ENCODE results near the gene TMEM43.

Gene TMEM43

GRCh38 chr3:14152963-14153355, 28.1 kb downstream of the TMEM43 start:
- no peak for DNase-seq

GRCh38 chr3:14153663-14154062, 28.8 kb downstream of the TMEM43 start:
- DNase-seq = no peak

- no peak for DNase-seq
These were observed 29.4 kb downstream of the TMEM43 start for GRCh38 chr3:14154276-14154675.

DNA sequence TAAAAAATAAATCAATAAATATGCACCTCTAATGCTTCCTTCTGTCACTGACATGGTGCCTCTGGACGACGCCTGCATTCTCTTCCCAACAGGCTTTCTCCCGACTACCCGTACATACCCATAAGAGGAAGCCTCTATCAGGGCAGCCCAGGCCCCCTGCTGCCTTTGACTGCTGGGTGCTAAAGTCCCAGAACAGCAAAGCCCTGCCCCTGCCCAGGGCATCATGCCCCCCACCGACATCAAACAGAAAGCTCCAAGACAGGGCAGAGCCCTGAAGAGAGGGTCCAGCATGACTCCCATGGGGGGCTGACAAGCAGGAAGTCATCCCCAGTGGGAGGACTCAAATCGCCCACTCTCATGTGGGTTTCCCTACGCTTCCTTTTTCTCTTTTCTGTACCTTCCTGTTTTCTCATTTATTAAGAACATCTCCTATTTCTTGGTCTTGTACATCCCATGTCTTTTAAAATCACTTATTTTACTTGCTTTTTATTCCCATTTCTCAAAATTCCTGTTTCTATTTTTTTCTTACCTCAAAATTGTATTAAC, 30.1 kb downstream of the TMEM43 start:
- no peak for DNase-seq

GRCh38 chr3:14156201-14156600, 31.3 kb downstream of the TMEM43 start:
- DNase-seq = no peak

DNA sequence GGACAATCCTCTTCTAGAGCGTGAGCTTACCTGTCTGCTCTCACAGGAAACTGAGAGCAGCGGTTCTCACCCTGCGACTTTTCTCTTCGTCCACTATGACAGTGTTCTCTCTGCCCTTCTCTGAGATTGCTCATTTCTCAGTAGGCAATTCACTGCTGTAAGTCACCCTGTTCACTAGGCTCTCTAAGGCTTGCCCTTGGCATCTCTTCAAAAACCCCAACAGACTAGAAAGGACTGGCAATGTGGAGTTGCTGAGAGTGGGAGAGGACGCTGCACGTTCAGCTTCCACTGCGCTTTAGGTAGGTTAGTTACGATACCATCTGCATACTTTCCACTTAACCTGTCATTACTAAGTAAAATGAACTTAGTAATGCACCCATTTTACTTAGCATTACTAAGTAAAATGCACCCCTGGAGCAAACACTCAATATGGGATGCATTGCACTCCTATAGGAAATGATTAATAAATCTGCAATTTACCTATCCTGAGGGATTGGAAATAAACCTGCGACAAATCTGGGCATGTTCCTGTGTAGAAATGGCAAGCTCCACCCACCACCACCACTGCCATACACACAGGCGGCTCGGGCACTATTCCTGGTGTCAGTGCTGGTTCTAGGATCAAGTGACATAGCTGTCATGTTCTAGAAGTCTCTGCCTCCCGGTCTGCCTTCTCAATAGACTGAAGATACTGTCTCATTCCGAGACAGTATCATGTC, 32.1 kb downstream of the TMEM43 start:
- DNase-seq = no peak

DNA sequence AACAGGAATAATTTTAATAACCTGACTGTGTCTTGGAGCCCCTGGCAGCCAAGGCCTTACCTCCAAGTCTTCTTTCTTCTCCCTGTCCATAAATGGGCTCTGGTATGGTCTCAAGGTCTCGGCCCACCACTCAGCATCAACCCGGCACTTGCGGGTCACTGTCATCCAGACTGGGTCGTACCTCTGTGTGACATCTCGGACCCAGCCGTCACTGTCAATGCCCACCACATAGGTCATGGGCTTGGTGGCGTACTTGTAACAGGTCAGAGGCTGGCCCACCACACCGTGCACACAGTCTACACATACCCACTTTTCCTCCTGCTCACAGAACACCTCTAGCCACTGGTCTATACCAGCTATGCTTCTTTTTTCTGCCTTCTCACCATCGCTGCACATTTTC, 33.1 kb downstream of the TMEM43 start:
- DNase-seq = no peak

DNA sequence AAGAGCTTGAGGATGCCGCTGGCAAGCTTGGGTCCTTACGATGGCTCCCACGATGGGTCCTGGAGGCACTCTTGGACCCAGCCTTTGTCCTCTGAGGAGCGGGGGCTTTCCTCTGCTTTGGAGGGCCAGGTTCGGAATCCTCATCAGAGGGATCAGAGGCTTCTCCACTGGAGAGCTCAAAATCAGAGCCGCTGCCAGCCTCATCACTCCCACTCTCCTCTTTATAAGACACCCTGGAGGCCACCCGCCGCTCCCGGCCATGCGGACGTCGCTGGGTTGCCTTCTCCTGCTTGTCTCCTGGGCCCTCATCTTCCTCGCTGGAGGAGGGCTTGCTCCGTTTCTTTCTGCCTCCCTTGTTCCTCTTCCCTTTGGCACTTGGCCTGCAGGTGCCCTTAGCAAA, 33.5 kb downstream of the TMEM43 start:
- DNase-seq = no peak

DNA sequence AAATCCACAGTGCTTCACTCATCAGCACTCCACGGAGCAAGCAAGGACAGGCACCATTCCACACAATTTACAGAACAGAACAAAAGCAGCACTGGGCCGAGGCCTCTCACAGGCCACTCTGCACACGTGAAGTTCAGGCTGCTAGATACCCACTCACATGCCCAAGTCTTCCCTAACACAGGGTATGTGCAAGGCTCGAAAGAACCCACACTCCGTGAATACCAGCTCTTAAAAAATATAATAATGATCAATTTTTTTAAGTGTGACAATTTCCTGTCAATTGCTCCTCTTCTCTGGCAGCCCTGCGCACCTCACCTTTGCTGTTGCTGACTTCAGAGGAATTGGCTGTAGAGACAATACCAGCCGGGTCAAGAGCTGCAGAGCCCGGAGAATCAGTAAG, 34.6 kb downstream of the TMEM43 start:
- DNase-seq = no peak

GRCh38 chr3:14161282-14161681, 36.4 kb downstream of the TMEM43 start:
- no peak for DNase-seq

DNA sequence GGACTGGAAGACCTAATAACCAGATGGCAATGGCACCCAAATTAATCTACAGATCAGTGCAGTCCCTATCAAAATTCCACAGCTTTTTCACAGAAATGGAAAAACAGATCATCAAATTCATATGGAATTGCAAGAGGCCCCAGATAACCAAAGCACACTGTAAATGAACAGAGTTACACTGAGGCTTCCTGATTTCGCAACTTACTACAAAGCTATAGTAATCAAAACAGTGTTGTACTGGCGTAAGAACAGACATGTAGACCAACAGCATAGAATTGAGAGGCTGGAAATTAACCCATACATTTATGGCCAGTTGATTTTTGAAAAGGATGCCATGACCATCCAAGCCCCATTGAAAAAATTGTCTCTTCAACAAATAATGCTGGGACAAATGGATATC, 37.3 kb downstream of the TMEM43 start:
- no peak for DNase-seq

- no peak for DNase-seq
These were observed 42.2 kb downstream of the TMEM43 start for GRCh38 chr3:14166877-14167603.

DNA sequence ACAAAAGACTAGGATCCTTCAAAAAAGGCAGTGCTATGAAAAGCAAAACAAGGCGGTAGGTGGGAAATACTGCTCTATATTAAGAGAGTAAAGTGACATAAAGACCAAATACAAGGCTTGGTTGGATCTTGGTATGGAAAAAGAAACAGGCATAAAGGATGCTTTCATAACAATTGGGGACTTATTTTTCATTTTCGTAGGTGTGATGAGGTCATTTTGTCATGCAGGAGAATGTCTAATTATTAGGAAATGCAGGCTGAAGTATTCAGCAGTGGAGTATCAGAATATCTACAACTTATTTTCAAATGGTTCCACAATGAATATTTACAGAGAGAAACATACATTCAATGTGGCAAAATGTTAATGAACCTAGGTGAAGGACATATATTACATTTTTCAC, 44.6 kb downstream of the TMEM43 start:
- DNase-seq = no peak

GRCh38 chr3:14169871-14170270, 45.0 kb downstream of the TMEM43 start:
- DNase-seq = no peak

- peak; percentile 17 for DNase-seq
These were observed 45.8 kb downstream of the TMEM43 start for GRCh38 chr3:14170531-14171159.

DNA sequence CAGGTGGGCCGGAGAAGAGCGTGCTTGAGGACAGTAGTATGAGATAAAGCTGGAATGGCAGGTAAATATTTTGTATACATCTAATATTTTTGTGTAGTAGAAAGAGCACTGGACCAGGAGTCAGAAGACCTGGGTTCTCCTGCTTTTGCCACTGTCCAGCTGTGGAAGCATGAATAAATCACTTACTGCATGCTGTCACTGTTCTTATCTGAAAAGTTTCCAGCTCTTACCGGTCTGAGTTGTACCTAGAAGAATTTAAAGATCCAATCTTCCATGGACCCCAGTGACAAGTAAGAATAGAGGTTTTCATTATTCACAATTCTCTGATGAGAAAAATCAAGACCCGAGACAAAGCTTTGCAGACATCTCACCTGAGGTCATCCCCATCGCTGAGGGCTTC, 47.6 kb downstream of the TMEM43 start:
- DNase-seq = no peak

- DNase-seq = no peak
These were observed 49.6 kb downstream of the TMEM43 start for GRCh38 chr3:14174483-14174882.

GRCh38 chr3:14175383-14176037, 50.7 kb downstream of the TMEM43 start:
- no peak for DNase-seq

GRCh38 chr3:14177580-14178246, 52.9 kb downstream of the TMEM43 start:
- DNase-seq = no peak

GRCh38 chr3:14178247-14179113, 53.6 kb downstream of the TMEM43 start, which contains the start of the genes LSM3 and XPC:
Gene LSM3 (plus strand): TSS chr3:14178817. CDS start chr3:14178861, 44 bp downstream.
Gene XPC (minus strand): TSS chr3:14178601. CDS start chr3:14178568, 33 bp downstream.
- peak; percentile 99 for DNase-seq

DNA sequence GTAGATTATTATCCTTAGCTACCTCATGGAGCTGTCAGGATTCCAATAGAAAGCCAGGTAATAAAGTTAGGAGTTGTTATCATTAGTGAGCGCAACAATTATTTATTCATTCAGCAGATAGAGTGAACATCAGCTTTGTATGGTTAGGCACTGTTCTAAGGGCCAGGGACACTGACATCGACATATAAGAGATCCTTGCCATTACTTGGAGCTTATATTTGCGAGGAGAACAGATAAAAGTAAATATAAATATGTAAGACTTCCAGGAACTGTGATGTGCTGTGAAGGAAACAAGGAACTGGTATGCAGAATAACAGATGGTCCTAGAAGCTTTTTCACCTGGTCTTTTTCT, 54.2 kb downstream of the TMEM43 start:
- DNase-seq = no peak

DNA sequence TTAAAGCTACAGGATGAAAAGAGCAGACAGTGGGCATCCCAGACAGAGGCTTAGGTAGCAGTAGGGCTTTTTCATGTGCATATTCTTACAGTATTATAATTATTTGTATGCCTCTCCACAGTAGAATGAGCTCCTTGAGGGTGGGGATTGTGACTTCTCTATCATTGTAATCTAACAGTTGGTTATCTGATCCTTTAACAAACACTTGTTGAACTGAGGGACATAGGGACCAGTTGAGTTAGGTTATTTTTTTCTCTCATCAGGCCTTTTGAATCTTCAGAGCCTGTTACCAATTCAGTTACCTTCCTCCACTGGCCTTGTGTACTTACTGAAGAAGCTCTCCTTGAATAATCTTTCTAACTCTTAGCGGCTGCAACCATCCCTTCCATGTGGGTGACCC, 54.9 kb downstream of the TMEM43 start:
- DNase-seq = no peak
